Activated T-cell treated with anti-CD3 and anti-CD28 coated beads for 1 hour (primary cell): ENCODE measurements around the gene OR56B1.
"Not testable (repeated sequence)": the region's sequence is repeated elsewhere in the genome, so short reads cannot be mapped to it uniquely, and the experiment has no call there.

ENCODE experiments used
- DNase-seq: peaks from one replicate; pipeline ENCODE4 v3.0.0-alpha.2; 2020; ENCODE audit warnings: low read depth

OR56B1 gene

GRCh38 chr11:5736396-5736795, at the start of gene OR56B1:
OR56B1 (plus strand) TSS chr11:5736448; CDS start chr11:5736517, 69 bp downstream.
- DNase-seq = no peak

DNA sequence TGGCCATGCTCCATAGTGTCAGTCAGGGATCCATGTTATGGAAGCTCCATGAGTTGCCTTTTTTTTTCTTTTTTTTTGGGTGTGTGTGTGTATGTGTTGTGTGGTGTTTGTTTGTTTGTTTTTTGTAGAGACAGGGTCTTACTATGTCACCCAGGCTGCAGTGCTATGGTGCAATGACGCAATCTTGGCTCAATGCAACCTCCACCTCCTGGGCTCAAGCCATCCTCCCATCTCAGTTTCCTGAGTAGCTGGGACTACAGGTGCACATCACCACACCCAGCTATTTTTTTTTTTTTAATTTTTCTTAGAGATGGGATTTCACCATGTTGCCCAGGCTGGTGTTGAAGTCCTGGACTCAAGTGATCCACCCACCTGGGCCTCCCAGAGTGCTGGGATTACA, 47.8 kb upstream of the OR56B1 start:
- no peak for DNase-seq

- DNase-seq = peak; percentile 26
These were observed 46.7 kb upstream of the OR56B1 start, which contains the start of gene TRIM22 for GRCh38 chr11:5689551-5689983. TRIM22 (plus strand) TSS chr11:5689790; CDS start chr11:5696233, 6,443 bp downstream.

- no peak for DNase-seq
These were observed 46.0 kb upstream of the OR56B1 start for GRCh38 chr11:5690216-5690615.

GRCh38 chr11:5690736-5691135, 45.5 kb upstream of the OR56B1 start:
- no peak for DNase-seq

GRCh38 chr11:5691238-5691963, 44.8 kb upstream of the OR56B1 start:
- DNase-seq = not testable (repeated sequence)

- no peak for DNase-seq
These were observed 44.3 kb upstream of the OR56B1 start for GRCh38 chr11:5691964-5692361.

DNA sequence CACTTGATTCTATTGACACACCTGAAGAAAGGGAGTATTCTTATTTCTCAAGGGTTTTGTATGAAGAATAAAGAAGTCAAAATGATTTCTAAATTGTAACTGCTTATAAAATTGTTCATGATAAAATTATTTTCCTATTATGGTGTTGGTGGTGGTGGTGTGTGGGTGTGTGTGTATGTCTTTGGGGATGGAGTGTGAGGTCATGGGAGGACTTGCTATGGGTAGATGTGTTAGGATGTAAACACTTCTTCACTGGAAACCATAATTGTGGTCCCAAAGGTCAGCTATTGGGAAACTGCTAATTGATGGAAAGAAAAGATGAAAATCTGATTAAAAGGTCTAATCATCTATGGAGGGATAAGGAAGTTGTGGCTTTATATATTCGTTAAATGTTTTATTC, 41.6 kb upstream of the OR56B1 start:
- DNase-seq = no peak

DNA sequence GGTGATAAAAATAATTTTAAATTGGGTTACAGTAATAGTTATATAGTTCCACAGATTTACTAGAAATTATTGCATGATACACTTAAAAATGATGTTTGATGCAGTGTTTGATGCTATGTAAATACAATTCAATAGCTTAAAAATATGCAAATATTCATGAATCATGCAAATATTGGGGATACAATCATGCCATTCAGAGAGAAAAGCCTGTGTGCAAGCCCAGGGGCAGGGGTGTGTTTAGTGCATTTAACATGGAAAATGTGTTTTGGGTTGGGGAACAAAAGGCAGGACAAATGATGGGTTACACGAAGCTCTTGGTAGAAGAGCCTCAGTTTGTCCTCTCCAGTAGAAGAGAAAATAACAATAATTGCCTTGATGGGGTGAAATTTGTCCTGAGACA, 40.7 kb upstream of the OR56B1 start:
- no peak for DNase-seq

DNA sequence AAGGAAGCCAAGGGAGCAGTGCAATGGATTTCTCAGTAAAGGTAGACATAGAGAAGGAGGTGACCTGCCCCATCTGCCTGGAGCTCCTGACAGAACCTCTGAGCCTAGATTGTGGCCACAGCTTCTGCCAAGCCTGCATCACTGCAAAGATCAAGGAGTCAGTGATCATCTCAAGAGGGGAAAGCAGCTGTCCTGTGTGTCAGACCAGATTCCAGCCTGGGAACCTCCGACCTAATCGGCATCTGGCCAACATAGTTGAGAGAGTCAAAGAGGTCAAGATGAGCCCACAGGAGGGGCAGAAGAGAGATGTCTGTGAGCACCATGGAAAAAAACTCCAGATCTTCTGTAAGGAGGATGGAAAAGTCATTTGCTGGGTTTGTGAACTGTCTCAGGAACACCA, 40.0 kb upstream of the OR56B1 start:
- no peak for DNase-seq

- DNase-seq = no peak
These were observed 38.0 kb upstream of the OR56B1 start for GRCh38 chr11:5698281-5698680.

DNA sequence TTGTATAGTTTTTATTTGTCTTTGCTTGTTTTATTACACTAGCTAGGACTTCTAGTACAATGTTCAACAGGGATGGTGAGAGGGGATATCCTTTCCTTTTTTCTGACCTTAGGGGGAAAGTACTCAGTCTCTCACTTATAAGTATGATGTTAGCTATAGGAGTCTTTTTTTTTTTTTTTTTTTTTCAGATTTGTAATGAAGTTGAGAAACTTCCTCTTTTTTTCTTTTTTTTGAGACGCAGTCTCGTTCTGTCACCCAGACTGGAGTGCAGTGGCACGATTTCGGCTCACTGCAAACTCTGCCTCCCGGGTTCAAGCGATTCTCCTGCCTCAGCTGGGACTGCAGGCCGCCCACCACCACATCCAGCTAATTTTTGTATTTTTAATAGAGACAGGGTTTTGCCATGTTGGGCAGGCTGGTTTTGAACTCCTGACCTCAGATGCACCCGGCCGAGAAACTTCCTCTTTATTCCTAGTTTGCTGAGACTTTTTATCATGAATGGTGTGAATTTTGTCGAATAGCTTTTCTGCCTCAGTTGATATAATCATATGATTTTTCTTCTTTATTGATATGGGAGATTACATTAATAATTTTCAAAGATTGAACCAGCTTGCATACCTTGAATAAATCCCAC, 35.7 kb upstream of the OR56B1 start:
- no peak for DNase-seq

DNA sequence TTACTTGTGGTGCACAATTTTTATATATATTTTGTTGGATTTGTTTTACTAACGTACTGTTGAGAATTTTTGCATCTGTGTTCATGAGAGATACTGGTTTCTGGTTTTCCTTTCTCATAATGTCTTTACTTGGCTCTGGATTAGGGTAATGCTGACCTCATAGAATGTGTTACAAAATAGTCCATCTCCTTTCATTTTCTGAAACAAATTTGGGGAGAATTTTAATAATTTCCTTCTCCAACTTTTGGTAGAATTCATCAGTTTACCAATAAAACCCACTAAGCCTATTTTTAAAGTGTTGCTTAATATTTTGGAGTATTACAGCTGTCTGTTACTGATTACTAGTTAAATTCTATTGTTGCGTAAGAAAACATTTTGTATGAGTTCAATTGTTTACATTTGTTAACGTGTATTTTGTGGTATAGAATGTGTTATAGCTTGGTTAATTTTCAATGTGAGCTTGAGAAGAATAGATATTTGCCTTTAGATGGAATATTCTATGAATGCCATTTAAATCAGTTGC, 35.1 kb upstream of the OR56B1 start:
- DNase-seq = no peak

GRCh38 chr11:5703741-5704536, 32.3 kb upstream of the OR56B1 start:
- no peak for DNase-seq

DNA sequence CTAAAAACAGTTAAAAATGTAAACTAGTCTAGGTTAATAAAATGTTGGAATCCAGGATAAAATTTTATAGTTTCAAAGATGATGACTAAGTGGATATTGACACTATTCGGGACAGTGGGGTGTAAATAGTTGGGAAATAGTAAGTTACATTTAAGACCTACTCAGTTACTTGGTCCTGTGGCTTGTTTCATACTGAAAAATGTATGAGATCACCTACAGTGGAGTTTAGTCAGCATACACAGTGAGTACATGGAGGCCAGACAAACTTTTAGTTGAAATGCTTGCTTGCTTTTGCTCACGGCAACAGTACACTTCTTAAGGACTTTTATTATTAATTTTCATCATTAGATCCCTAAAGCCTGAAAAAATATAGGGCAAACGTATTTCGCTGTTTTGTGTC, 30.6 kb upstream of the OR56B1 start:
- DNase-seq = no peak

DNA sequence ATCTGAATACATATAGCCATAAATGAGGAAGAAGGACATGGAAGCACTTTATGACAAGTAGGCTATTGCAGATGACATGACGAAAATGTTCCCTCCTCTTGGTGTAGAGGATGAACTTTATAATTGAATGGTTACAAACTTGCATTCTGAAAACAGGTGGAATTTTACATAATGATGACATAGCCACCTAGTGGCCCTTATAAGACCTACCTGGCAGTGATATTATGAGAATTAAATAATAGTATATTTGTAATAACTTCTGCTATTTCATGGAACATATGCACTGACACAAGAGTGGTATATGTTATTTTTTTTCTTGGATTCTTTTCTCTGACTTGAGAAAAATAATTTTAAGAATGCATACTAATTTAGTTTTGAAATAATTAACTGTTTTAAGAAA, 23.7 kb upstream of the OR56B1 start:
- DNase-seq = no peak

- no peak for DNase-seq
These were observed 22.6 kb upstream of the OR56B1 start for GRCh38 chr11:5713695-5714094.

- not testable (repeated sequence) for DNase-seq
These were observed 19.7 kb upstream of the OR56B1 start for GRCh38 chr11:5716518-5716917.

DNA sequence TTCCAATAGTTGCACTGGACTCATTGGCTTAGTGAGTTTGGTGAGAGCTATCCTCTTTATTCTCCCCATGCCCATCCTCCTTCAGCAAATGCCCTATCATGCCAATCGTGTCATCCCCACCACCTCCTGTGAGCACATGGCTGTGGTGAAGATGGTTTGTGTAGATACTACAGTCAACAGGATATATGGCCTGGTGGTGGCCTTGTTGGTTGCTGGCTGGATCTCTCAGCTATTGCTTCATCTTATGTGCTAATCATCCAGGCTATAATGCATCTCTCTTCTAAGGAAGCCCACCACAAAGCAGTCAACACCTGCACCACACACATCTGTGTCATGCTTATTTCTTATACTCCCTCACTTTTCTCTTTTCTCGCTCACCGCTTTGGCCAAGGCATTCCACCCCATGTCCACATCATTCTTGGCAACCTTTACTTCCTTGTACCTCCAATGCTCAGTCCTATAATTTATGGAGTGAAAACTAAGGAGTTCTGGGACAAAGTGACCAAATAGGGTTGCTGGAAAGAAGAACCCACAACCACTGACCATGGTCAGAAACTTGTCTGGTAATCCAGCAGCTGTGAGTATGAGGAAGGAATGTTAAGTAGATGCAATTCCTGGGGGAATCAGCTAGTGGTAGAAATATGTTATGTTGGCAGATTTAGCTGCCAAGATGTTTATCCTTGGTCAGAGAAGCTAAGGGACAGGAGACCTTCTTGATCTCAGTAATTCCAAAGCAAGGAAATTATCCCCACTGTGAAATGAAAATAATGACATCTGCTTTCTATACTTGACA, 16.3 kb upstream of the OR56B1 start:
- DNase-seq = no peak

- DNase-seq = no peak
These were observed 13.6 kb upstream of the OR56B1 start for GRCh38 chr11:5722622-5723021.

DNA sequence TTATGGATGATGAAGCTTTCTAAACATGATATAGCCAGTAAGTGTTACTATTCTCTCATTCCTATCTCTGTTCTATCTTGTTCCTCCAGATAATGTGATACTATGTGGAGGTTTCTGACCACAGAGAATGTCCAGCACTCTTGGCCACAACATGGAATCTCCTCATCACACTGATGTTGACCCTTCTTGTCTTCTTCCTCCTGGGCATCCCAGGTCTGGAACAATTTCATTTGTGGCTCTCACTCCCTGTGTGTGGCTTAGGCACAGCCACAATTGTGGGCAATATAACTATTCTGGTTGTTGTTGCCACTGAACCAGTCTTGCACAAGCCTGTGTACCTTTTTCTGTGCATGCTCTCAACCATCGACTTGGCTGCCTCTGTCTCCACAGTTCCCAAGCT, 9.9 kb upstream of the OR56B1 start:
- DNase-seq = no peak

- no peak for DNase-seq
These were observed 8.6 kb upstream of the OR56B1 start for GRCh38 chr11:5727691-5728090.
